Cardiac fibroblast (primary cell): ENCODE data around the gene PRG3.
"Not testable (repeated sequence)": the region's sequence is repeated elsewhere in the genome, so short reads cannot be mapped to it uniquely, and the experiment has no call there.

Experiments
- DNase-seq, 2 donors: peaks; one replicate each; pipeline versions ENCODE4 v3.0.0 to v3.0.0-alpha.2; 2010; ENCODE audit warnings: low read depth in 2 of 2
- H3K4me3 ChIP-seq, 2 donors: replicated peaks in 1 of 2; 1 replicate in 1 of 2; 2 replicates in 1 of 2; pipeline ENCODE4 v1.5.1; 2011; ENCODE audit warnings: low read depth in 2 of 2, low read length in 2 of 2, mild to moderate bottlenecking in 2 of 2, moderate library complexity in 1 of 2
- TF ChIP-seq, protein P1 (sequence below): IDR thresholded peaks from one replicate; pipeline ENCODE4 v1.5.1; 2011; ENCODE audit warnings: low read depth, mild to moderate bottlenecking, low read length, inconsistent platforms

The PRG3 gene

DNA sequence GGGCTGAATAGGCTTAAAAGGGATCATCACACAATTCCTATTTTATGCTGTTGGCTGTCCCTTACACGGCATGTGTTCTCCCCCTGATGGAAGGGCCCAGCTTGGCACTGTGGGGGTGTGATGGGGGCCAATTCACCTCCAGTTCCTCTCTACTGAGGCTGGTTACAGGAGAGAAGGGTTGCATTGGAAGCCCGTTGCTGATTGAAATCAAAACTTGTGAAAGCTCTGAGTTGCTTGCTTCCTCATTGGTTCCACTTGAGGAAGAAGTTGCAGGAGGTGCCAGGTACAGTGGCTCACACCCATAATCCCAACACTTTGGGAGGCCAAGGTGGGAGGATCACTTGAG lies 22.8 kb upstream of the PRG3 start:
- DNase-seq = no peak
- H3K4me3 ChIP-seq = no peak overlapping the region
- TF ChIP-seq, protein P1, sequence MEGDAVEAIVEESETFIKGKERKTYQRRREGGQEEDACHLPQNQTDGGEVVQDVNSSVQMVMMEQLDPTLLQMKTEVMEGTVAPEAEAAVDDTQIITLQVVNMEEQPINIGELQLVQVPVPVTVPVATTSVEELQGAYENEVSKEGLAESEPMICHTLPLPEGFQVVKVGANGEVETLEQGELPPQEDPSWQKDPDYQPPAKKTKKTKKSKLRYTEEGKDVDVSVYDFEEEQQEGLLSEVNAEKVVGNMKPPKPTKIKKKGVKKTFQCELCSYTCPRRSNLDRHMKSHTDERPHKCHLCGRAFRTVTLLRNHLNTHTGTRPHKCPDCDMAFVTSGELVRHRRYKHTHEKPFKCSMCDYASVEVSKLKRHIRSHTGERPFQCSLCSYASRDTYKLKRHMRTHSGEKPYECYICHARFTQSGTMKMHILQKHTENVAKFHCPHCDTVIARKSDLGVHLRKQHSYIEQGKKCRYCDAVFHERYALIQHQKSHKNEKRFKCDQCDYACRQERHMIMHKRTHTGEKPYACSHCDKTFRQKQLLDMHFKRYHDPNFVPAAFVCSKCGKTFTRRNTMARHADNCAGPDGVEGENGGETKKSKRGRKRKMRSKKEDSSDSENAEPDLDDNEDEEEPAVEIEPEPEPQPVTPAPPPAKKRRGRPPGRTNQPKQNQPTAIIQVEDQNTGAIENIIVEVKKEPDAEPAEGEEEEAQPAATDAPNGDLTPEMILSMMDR = no peak

DNA sequence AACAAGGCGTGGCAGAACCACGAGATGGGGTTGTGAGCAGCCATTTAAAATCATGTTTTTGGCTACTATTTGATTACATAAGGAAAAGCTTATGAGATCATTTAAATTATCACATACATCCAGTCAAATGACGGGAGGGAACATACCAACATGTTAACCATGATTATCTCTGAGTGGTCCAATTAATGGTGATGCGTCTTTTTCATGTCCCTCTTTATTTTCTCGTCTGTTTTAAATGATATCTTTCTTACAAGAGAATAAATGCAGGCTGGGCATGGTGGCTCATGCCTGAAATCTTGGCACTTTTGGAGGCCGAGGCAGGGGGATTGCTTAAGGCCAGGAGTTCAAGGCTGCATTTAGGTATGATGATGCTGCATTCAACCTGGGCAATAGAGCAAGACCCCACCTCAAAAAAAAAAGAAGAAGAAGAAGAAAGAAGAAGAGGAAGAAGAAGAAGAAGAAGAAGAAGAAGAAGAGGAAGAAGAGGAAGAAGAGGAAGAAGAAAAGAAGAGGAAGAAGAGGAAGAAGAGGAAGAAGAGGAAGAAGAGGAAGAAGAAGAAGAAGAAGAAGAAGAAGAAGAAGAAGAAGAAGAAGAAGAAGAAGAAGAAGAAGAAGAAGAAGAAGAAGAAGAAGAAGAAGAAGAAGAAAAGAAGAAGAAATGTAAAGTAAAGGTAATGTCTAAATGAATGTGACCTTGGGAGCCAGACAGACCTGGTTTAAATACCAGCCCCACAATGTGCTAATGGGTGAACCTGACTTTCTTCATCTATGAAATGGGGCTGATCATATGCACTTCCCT lies 22.3 kb upstream of the PRG3 start:
- not testable (repeated sequence) for DNase-seq, H3K4me3 ChIP-seq

DNA sequence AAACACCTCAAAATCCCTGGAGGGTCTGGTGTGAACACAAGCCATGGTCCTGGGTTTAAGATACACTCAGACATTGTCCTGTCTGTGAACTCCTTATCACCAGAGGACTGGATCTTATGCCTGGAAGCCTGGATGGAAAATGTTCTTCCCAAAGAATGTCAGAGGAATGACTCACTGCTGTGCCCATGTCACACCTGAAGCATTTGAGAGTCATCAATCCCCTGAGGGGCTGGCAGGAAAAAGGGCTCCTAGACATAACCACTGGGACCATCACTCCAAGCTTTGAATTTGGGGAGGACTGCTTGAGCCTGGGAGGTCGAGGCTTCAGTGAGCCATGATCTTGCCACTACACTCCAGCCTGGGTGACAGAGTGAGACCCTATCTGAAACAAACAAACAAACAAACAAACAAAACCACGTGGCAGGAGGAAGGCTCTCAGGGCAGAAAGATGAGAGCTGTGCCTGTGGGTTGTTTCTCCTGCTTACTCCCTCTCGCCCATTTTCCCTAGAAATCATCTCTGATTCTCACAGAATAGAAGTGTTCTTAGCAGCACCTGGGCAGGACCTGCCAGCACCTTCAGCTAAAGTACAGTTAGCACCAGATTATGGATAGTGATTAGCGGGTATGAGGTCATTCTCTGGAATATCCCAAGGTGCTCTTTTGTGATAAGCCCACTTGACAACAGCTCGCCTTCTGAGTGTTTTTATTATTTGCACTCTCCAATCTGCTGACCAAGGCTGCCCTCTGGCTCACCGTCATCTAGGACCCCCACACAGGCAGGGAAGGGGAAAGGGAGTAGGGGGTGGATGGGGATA lies 21.4 kb upstream of the PRG3 start:
- no peak for DNase-seq
- TF ChIP-seq, protein P1 = no peak
- H3K4me3 ChIP-seq = no peak overlapping the region

DNA sequence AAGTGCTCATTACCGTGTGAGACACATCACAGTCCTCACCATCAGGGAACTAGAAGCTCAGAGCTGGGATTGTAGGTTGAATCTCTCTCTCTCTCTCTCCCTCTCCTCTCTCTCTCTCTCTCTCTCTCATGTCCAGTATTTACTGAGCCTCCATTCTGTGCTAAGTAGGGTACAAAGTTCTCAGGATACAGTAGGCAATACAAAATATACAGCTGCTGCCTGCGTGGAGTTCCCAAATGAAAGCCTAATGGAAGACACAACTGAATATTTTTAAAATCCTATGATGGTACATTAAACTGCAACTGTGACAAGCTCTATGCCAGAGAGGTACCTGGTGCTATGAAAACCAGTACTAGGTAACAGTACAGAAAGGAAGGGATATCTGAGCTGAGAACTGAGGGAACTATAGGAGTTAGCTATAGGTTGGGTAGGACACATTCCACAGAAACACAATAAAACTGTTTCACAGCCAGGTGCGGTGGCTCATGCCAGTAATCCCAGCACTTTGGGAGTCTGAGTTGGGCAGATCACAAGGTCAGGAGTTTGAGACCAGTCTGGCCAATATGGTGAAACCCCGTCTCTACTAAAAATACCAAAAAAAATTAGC lies 19.1 kb upstream of the PRG3 start:
- DNase-seq = no peak
- H3K4me3 ChIP-seq = no peak overlapping the region
- TF ChIP-seq, protein P1 = no peak

DNA sequence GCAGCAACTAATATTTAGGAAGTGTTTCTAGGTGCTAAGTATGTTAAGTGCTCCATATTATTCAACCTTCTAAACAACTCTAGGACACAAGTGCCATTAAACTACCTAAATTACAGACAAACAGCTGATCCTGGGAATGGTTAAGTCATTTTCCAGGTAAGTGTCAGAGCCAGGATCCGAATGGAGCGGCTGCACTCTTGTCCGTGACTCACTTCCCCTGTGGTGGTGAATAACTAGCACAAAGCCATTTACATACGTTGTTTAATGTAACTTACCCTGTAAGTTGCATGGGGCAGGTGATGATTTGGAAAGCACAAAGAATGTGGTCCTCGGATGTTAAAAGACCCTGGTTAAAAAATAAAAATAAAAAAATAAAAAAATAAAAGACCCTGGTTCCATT lies 18.3 kb upstream of the PRG3 start:
- TF ChIP-seq, protein P1 = no peak
- H3K4me3 ChIP-seq = no peak overlapping the region
- DNase-seq = no peak

DNA sequence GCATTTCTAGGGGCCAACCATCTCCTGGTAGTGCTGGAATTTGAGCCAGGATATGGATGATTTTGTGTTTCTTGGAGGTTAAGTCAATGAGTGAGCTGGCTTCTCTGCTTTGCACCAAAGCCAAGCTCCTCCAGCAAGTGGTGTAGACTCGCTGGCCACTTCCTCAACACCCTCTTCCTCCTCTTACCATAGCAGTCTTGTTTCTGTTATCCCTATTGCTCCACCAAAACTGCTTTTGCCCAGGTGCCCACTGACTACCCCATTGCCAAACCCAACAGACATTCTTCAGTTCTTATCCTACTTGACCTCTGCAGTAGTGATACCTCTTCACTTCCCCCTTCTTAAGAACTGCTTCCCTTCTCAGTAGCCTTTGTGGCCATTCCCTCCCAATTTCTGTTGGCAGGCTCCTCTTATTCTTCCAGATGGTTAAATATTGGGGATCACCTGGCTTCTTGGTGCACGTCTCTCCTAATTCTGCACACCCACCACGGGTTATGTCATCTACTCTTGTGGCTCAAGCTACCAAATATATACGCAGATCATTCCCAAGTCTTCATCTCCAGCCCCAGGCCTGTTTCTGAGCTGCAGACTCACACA lies 16.5 kb upstream of the PRG3 start:
- no peak for DNase-seq
- H3K4me3 ChIP-seq = no peak overlapping the region
- TF ChIP-seq, protein P1 = no peak

DNA sequence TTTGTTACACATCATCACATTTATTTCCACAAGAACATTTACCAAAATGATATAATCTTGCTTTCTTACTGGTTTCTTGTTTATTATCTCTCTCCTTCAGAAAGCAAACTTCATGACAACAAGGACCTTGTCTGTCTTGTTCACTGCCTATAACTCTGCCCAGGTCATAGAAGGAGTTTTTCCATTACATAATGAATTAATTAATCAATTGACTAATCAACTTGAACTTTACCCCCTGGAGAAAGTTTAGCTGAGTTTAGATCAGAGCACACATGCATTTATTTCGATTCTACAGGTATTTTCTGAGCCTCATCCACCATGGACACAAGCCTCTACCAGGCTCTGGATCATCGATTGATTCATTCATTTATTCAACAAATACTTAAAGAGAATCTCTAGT lies 15.8 kb upstream of the PRG3 start:
- TF ChIP-seq, protein P1 = no peak
- no peak for DNase-seq
- no peak overlapping the region for H3K4me3 ChIP-seq
